Activated naive CD8-positive, alpha-beta T cell treated with anti-CD3 and anti-CD28 coated beads, Interleukin-2, amount 50 U/mL, for 24 hours (primary cell): ENCODE results near the gene TOLLIP.
"Not testable (repeated sequence)": the region's sequence is repeated elsewhere in the genome, so short reads cannot be mapped to it uniquely, and the experiment has no call there.

Experiments
- ATAC-seq: fragments of 150-1000 bp; cut with Tn5 transposase; one replicate; pipeline ENCODE4 v1.10.0; 2021
- DNase-seq: peaks from one replicate; pipeline ENCODE4 v3.0.0; 2021
- H3K27ac Mint-ChIP-seq: one replicate; pipeline ENCODE4 v1.8.0; 2021; ENCODE audit warnings: mild to moderate bottlenecking, mixed read lengths
- H3K27me3 Mint-ChIP-seq: one replicate; pipeline ENCODE4 v1.8.0; 2021; ENCODE audit warnings: mixed read lengths
- H3K36me3 Mint-ChIP-seq: one replicate; pipeline ENCODE4 v1.8.0; 2021; ENCODE audit warnings: low read depth, mixed read lengths
- H3K4me1 Mint-ChIP-seq: one replicate; pipeline ENCODE4 v1.8.0; 2021; ENCODE audit warnings: mixed read lengths
- H3K4me3 Mint-ChIP-seq: one replicate; pipeline ENCODE4 v1.8.0; 2021; ENCODE audit warnings: mild to moderate bottlenecking, moderate library complexity, mixed read lengths
- H3K9me3 Mint-ChIP-seq: one replicate; pipeline ENCODE4 v1.8.0; 2021; ENCODE audit warnings: mixed read lengths

The TOLLIP gene

GRCh38 chr11:1265480-1265879 is 44.0 kb downstream of the TOLLIP start:
- ATAC-seq, H3K27ac Mint-ChIP-seq, H3K36me3 Mint-ChIP-seq, H3K27me3 Mint-ChIP-seq, H3K4me3 Mint-ChIP-seq, DNase-seq: not testable (repeated sequence)
- Mint-ChIP-seq H3K4me1 (peaks cover 17% of the 10 kb centered on the region), H3K9me3 (peaks cover 12% of the 10 kb centered on the region)

- H3K4me3 Mint-ChIP-seq, result not testable (repeated sequence)
- DNase-seq, result peak; percentile 36
These were observed 45.0 kb downstream of the TOLLIP start for GRCh38 chr11:1264444-1264843.

GRCh38 chr11:1263010-1263409 is 46.4 kb downstream of the TOLLIP start:
- peaks cover 17% of the 10 kb centered on the region for H3K4me1 Mint-ChIP-seq
- H3K4me3 Mint-ChIP-seq, result peak overlapping the region; percentile 77

More at GRCh38 chr11:1264444-1264843, 45.0 kb downstream of the TOLLIP start:
- Mint-ChIP-seq H3K27ac (peak overlapping the region; percentile 75), H3K4me1 (peaks cover 17% of the 10 kb centered on the region), H3K9me3 (peaks cover 12% of the 10 kb centered on the region)
- ATAC-seq, result peak; percentile 29
- H3K27me3 Mint-ChIP-seq, H3K36me3 Mint-ChIP-seq: not testable (repeated sequence)

GRCh38 chr11:1262172-1263006 is 47.0 kb downstream of the TOLLIP start:
- Mint-ChIP-seq H3K27me3 (no peaks in the 10 kb centered on the region), H3K27ac (peak overlapping the region; percentile 75), H3K4me1 (peaks cover 17% of the 10 kb centered on the region), H3K36me3 (peaks cover 10% of the 10 kb centered on the region), H3K9me3 (peaks cover 12% of the 10 kb centered on the region), H3K4me3 (peak overlapping the region; percentile 77)
- DNase-seq (peak; percentile 92), ATAC-seq (peak; percentile 86)

More at GRCh38 chr11:1263010-1263409, 46.4 kb downstream of the TOLLIP start:
- ATAC-seq, result peak; percentile 44
- Mint-ChIP-seq H3K27me3 (no peaks in the 10 kb centered on the region), H3K9me3 (peaks cover 12% of the 10 kb centered on the region), H3K36me3 (peaks cover 10% of the 10 kb centered on the region), H3K27ac (peak overlapping the region; percentile 75)
- DNase-seq, result peak; percentile 22

- no peak for DNase-seq
- H3K9me3 Mint-ChIP-seq, result peaks cover 8% of the 10 kb centered on the region
- no peaks in the 10 kb centered on the region for H3K27me3 Mint-ChIP-seq
- no peak for ATAC-seq
- no peak overlapping the region for H3K27ac Mint-ChIP-seq
- peaks cover 17% of the 10 kb centered on the region for H3K4me1 Mint-ChIP-seq
- H3K4me3 Mint-ChIP-seq, result no peak overlapping the region
- H3K36me3 Mint-ChIP-seq, result peaks cover 7% of the 10 kb centered on the region
These were observed 48.0 kb downstream of the TOLLIP start for GRCh38 chr11:1261241-1262071.

- no peak overlapping the region for H3K27ac Mint-ChIP-seq
- H3K4me1 Mint-ChIP-seq, result peaks cover 17% of the 10 kb centered on the region
- no peak overlapping the region for H3K4me3 Mint-ChIP-seq
- DNase-seq, result no peak
- H3K9me3 Mint-ChIP-seq, result peaks cover 8% of the 10 kb centered on the region
- no peak for ATAC-seq
- peaks cover 7% of the 10 kb centered on the region for H3K36me3 Mint-ChIP-seq
- H3K27me3 Mint-ChIP-seq, result no peaks in the 10 kb centered on the region
These were observed 48.8 kb downstream of the TOLLIP start for GRCh38 chr11:1260620-1261019.

- peak; percentile 67 for DNase-seq
These were observed 49.4 kb downstream of the TOLLIP start for GRCh38 chr11:1260023-1260501.

GRCh38 chr11:1259561-1259960 is 49.9 kb downstream of the TOLLIP start:
- H3K4me1 Mint-ChIP-seq, result peaks cover 14% of the 10 kb centered on the region
- no peak overlapping the region for H3K27ac Mint-ChIP-seq
- H3K36me3 Mint-ChIP-seq, result peaks cover 3% of the 10 kb centered on the region
- no peaks in the 10 kb centered on the region for H3K27me3 Mint-ChIP-seq
- no peak for ATAC-seq
- H3K4me3 Mint-ChIP-seq, result no peak overlapping the region
- peaks cover 2% of the 10 kb centered on the region for H3K9me3 Mint-ChIP-seq
- DNase-seq, result no peak

More at GRCh38 chr11:1260023-1260501, 49.4 kb downstream of the TOLLIP start:
- Mint-ChIP-seq H3K27ac (no peak overlapping the region), H3K27me3 (no peaks in the 10 kb centered on the region), H3K36me3 (peaks cover 7% of the 10 kb centered on the region), H3K4me3 (no peak overlapping the region), H3K4me1 (peaks cover 17% of the 10 kb centered on the region), H3K9me3 (peaks cover 7% of the 10 kb centered on the region)
- peak; percentile 18 for ATAC-seq

- Mint-ChIP-seq H3K9me3 (no peaks in the 10 kb centered on the region), H3K4me3 (no peak overlapping the region), H3K27me3 (no peaks in the 10 kb centered on the region), H3K4me1 (peaks cover 9% of the 10 kb centered on the region), H3K27ac (no peak overlapping the region), H3K36me3 (no peaks in the 10 kb centered on the region)
- DNase-seq, result no peak
- no peak for ATAC-seq
These were observed 50.4 kb downstream of the TOLLIP start for GRCh38 chr11:1259076-1259461.

GRCh38 chr11:1258401-1259075 is 50.9 kb downstream of the TOLLIP start:
- peaks cover 8% of the 10 kb centered on the region for H3K4me1 Mint-ChIP-seq
- ATAC-seq (no peak), DNase-seq (no peak)
- no peak overlapping the region for H3K4me3 Mint-ChIP-seq
- no peaks in the 10 kb centered on the region for H3K27me3 Mint-ChIP-seq
- H3K9me3 Mint-ChIP-seq, result no peaks in the 10 kb centered on the region
- H3K27ac Mint-ChIP-seq, result no peak overlapping the region
- no peaks in the 10 kb centered on the region for H3K36me3 Mint-ChIP-seq

- Mint-ChIP-seq H3K27me3 (no peaks in the 10 kb centered on the region), H3K36me3 (no peaks in the 10 kb centered on the region), H3K27ac (no peak overlapping the region), H3K9me3 (no peaks in the 10 kb centered on the region), H3K4me3 (no peak overlapping the region), H3K4me1 (peaks cover 4% of the 10 kb centered on the region)
- no peak for ATAC-seq
- no peak for DNase-seq
These were observed 51.5 kb downstream of the TOLLIP start for GRCh38 chr11:1257916-1258315.

GRCh38 chr11:1257366-1257765 is 52.1 kb downstream of the TOLLIP start:
- Mint-ChIP-seq H3K36me3 (no peaks in the 10 kb centered on the region), H3K9me3 (no peaks in the 10 kb centered on the region), H3K27me3 (no peaks in the 10 kb centered on the region), H3K4me1 (peaks cover 2% of the 10 kb centered on the region), H3K27ac (no peak overlapping the region), H3K4me3 (no peak overlapping the region)
- ATAC-seq (no peak), DNase-seq (no peak)

- Mint-ChIP-seq H3K9me3 (no peaks in the 10 kb centered on the region), H3K36me3 (no peaks in the 10 kb centered on the region), H3K4me1 (no peaks in the 10 kb centered on the region), H3K27me3 (no peaks in the 10 kb centered on the region), H3K4me3 (no peak overlapping the region), H3K27ac (no peak overlapping the region)
- no peak for DNase-seq
- no peak for ATAC-seq
These were observed 53.0 kb downstream of the TOLLIP start for GRCh38 chr11:1256257-1257045.

GRCh38 chr11:1255151-1255550 is 54.3 kb downstream of the TOLLIP start:
- Mint-ChIP-seq H3K27ac (no peak overlapping the region), H3K9me3 (no peaks in the 10 kb centered on the region), H3K36me3 (no peaks in the 10 kb centered on the region), H3K4me1 (no peaks in the 10 kb centered on the region), H3K27me3 (no peaks in the 10 kb centered on the region), H3K4me3 (no peak overlapping the region)
- ATAC-seq, result no peak
- no peak for DNase-seq
